ENCODE measurements around the gene EP400. TPM values are rescaled to one million over a fixed set of nuclear protein-coding genes. Genes with fewer than 3 reads are reported as not detected.

The EP400 gene
- total and polyA plus RNA-seq, 2 donors (not counting 1 experiment from before 2014, with no cell fraction given) = 3.4 to 12.4 TPM

DNA sequence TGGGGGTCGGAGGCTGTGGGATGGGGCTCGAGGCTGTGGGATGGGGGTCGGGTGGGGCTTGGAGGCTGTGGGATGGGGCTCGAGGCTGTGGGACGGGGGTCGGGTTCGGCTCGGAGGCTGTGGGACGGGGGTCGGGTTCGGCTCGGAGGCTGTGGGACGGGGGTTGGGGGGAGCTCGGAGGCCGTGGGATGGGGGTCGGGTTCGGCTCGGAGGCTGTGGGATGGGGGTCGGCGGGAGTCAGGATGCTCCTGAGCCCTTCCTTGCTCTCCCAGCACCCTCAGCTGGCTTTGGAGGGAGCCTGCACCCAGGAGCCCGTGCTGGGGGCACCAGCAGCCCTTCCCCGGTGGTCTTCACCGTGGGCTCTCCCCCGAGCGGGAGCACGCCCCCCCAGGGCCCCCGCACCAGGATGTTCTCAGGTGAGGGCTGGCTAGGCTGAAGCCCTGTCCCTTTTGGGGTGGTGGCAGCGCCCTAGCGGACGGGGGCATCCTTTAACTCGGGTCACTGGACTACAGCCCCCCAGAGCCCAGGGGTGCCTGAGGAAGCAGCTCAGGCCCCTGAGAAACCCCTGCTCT is 32.5 kb upstream of the EP400 start:
- Histone ChIP-seq H4K20me1 (ENCODE audit: control insufficient read depth, extremely low read depth, insufficient read depth, low read length) (no peaks in the 10 kb centered on the region), H3K9ac (ENCODE audit: insufficient read depth, low read length) (no peak overlapping the region), H2AFZ (ENCODE audit: low read length) (no peak overlapping the region), H3K79me2 (ENCODE audit: control insufficient read depth, insufficient read depth, low read length) (no peaks in the 10 kb centered on the region), H3K27me3 (ENCODE audit: control insufficient read depth, insufficient read depth, low read length) (no peaks in the 10 kb centered on the region), H3K27ac (ENCODE audit: insufficient read depth, low read length) (no peak overlapping the region), H3K4me2 (ENCODE audit: extremely low read depth, insufficient read depth, low read length) (no peak overlapping the region), H3K4me3 (replicated peaks in 1 of 4; ENCODE audit: control extremely low read depth in 1 of 4, insufficient read depth in 1 of 4, low read depth in 3 of 4, low read length in 4 of 4) (no peak overlapping the region), H3K36me3 (ENCODE audit: control insufficient read depth, insufficient read depth, low read length) (peaks cover 13% of the 10 kb centered on the region), H3K9me3 (ENCODE audit: control insufficient read depth, insufficient read depth, low read depth, low read length) (no peaks in the 10 kb centered on the region), H3K4me1 (ENCODE audit: control insufficient read depth, extremely low read depth, insufficient read depth, low read length) (peaks cover 6% of the 10 kb centered on the region)
- TF ChIP-seq EZH2 (IDR thresholded peaks at IDR 0.05; ENCODE audit: low read length, missing control alignments) = no peak
- no peak for DNase-seq (ENCODE audit: low read depth in 2 of 2)

DNA sequence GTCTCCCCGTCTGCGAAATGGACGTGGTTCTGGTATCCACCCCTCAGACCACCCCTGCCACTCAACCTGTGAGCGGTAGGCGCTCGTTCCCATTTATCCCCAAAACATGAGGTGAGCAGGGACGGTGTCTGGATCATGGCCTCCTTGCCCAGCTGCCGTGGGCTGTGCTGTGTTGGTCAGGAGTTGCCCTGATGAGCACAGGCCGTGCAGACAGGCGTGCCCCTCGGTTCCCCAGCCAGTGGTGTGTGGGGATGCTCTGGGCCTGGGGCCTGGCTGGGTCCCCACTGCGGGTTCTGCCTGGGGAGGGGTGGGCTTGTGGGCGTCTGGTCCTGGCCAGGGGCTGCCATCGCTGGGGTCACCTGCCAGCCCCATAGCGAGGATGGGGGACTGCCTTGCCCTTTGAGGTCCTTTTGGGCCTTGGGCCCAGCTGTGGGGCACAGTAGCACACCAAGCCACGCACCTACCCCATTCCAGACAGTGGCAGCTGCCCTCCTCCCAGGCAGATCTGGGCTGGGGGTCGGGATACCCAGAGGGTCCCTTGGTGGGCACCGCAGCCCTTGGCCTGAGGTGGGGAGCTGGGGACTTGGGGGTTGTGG is 31.9 kb upstream of the EP400 start:
- no peak overlapping the region for H3K4me3 ChIP-seq (replicated peaks in 1 of 4; ENCODE audit: control extremely low read depth in 1 of 4, insufficient read depth in 1 of 4, low read depth in 3 of 4, low read length in 4 of 4)
- H3K4me1 ChIP-seq (ENCODE audit: control insufficient read depth, extremely low read depth, insufficient read depth, low read length) = peaks cover 2% of the 10 kb centered on the region
- no peaks in the 10 kb centered on the region for H3K79me2 ChIP-seq (ENCODE audit: control insufficient read depth, insufficient read depth, low read length)
- H3K9ac ChIP-seq (ENCODE audit: insufficient read depth, low read length) = no peak overlapping the region
- no peak for DNase-seq (ENCODE audit: low read depth in 2 of 2)
- H3K27me3 ChIP-seq (ENCODE audit: control insufficient read depth, insufficient read depth, low read length) = no peaks in the 10 kb centered on the region
- H3K36me3 ChIP-seq (ENCODE audit: control insufficient read depth, insufficient read depth, low read length) = peaks cover 13% of the 10 kb centered on the region
- TF ChIP-seq EZH2 (IDR thresholded peaks at IDR 0.05; ENCODE audit: low read length, missing control alignments) = no peak
- TF ChIP-seq, protein P1, sequence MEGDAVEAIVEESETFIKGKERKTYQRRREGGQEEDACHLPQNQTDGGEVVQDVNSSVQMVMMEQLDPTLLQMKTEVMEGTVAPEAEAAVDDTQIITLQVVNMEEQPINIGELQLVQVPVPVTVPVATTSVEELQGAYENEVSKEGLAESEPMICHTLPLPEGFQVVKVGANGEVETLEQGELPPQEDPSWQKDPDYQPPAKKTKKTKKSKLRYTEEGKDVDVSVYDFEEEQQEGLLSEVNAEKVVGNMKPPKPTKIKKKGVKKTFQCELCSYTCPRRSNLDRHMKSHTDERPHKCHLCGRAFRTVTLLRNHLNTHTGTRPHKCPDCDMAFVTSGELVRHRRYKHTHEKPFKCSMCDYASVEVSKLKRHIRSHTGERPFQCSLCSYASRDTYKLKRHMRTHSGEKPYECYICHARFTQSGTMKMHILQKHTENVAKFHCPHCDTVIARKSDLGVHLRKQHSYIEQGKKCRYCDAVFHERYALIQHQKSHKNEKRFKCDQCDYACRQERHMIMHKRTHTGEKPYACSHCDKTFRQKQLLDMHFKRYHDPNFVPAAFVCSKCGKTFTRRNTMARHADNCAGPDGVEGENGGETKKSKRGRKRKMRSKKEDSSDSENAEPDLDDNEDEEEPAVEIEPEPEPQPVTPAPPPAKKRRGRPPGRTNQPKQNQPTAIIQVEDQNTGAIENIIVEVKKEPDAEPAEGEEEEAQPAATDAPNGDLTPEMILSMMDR (conservative IDR thresholded peaks at IDR 0.05 in 1 of 2, IDR thresholded peaks at IDR 0.05 in 1 of 2; ENCODE audit: low read depth in 1 of 2, low read length in 2 of 2) = no peak
- no peaks in the 10 kb centered on the region for H3K9me3 ChIP-seq (ENCODE audit: control insufficient read depth, insufficient read depth, low read depth, low read length)
- no peak overlapping the region for H3K27ac ChIP-seq (ENCODE audit: insufficient read depth, low read length)
- H2AFZ ChIP-seq (ENCODE audit: low read length) = no peak overlapping the region
- no peak overlapping the region for H3K4me2 ChIP-seq (ENCODE audit: extremely low read depth, insufficient read depth, low read length)
- no peaks in the 10 kb centered on the region for H4K20me1 ChIP-seq (ENCODE audit: control insufficient read depth, extremely low read depth, insufficient read depth, low read length)

DNA sequence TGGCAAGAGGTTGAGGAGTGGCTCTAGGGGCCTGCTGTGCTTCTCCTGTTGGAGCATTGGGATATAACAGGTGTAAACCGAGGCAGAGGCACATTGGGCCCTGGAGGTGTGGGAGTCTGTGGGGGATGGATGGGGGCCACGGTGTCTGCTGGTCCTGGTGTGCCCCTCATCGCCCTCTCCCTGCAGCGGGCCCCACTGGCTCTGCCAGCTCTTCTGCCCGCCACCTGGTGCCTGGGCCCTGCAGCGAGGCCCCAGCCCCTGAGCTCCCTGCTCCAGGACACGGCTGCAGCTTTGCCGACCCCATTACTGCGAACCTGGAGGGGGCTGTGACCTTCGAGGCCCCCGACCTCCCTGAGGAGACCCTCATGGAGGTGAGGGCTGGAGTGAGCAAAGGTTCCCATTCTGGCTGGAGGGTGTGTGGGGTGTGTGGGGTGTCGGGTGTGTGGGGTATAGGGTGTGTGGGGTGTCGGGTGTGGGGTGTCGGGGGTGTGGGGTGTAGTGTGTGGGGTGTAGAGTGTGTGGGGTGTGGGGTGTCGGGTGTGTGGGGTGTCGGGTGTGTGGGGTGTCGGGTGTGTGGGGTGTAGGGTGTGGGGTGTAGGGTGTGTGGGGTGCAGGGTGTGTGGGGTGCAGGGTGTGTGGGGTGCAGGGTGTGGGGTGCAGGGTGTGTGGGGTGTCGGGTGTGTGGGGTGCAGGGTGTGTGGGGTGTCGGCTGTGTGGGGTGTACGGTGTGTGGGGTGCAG is 31.3 kb upstream of the EP400 start:
- Histone ChIP-seq H3K9ac (ENCODE audit: insufficient read depth, low read length) (no peak overlapping the region), H4K20me1 (ENCODE audit: control insufficient read depth, extremely low read depth, insufficient read depth, low read length) (no peaks in the 10 kb centered on the region), H3K4me1 (ENCODE audit: control insufficient read depth, extremely low read depth, insufficient read depth, low read length) (no peaks in the 10 kb centered on the region), H2AFZ (ENCODE audit: low read length) (no peak overlapping the region), H3K9me3 (ENCODE audit: control insufficient read depth, insufficient read depth, low read depth, low read length) (no peaks in the 10 kb centered on the region), H3K79me2 (ENCODE audit: control insufficient read depth, insufficient read depth, low read length) (no peaks in the 10 kb centered on the region), H3K27me3 (ENCODE audit: control insufficient read depth, insufficient read depth, low read length) (no peaks in the 10 kb centered on the region), H3K4me2 (ENCODE audit: extremely low read depth, insufficient read depth, low read length) (no peak overlapping the region), H3K4me3 (replicated peaks in 1 of 4; ENCODE audit: control extremely low read depth in 1 of 4, insufficient read depth in 1 of 4, low read depth in 3 of 4, low read length in 4 of 4) (no peak overlapping the region), H3K27ac (ENCODE audit: insufficient read depth, low read length) (no peak overlapping the region), H3K36me3 (ENCODE audit: control insufficient read depth, insufficient read depth, low read length) (peaks cover 13% of the 10 kb centered on the region)
- TF ChIP-seq EZH2 (IDR thresholded peaks at IDR 0.05; ENCODE audit: low read length, missing control alignments) = no peak
- TF ChIP-seq, protein P1 (conservative IDR thresholded peaks at IDR 0.05 in 1 of 2, IDR thresholded peaks at IDR 0.05 in 1 of 2; ENCODE audit: low read depth in 1 of 2, low read length in 2 of 2) = no peak
- no peak for DNase-seq (ENCODE audit: low read depth in 2 of 2)
